ENCODE results near the gene UBE3D.

The UBE3D gene

GRCh38 chr6:83053678-83054077 is 12.0 kb downstream of the UBE3D start:
- Histone ChIP-seq H3K4me1 (ENCODE audit: control insufficient read depth, low read length) (peaks cover 18% of the 10 kb centered on the region), H4K20me1 (ENCODE audit: control insufficient read depth, insufficient read depth, low read depth, low read length) (no peaks in the 10 kb centered on the region), H3K4me2 (ENCODE audit: low read length) (no peak overlapping the region), H3F3A (ENCODE audit: control insufficient read depth, insufficient read depth) (no peaks in the 10 kb centered on the region; the same call in 1 of the 2 replicates), H3K9me2 (replicated peaks; ENCODE audit: control insufficient read depth, low read length) (no peaks in the 10 kb centered on the region), H3K36me3 (ENCODE audit: control insufficient read depth, low read length) (peaks cover 69% of the 10 kb centered on the region), H3K27me3 (ENCODE audit: control insufficient read depth, low read length) (no peaks in the 10 kb centered on the region), H3K4me3 (ENCODE audit: low read length) (no peak overlapping the region), H3K9me3 (ENCODE audit: control insufficient read depth, insufficient read depth, low read length) (no peaks in the 10 kb centered on the region), H3K27ac (ENCODE audit: low read depth, low read length) (no peak overlapping the region), H3K79me2 (ENCODE audit: control insufficient read depth, low read length) (no peaks in the 10 kb centered on the region)
- TF ChIP-seq CTCF (IDR thresholded peaks at IDR 0.05; ENCODE audit: low read depth, low read length, poor library complexity, severe bottlenecking) (no peak), EZH2phosphoT487 (IDR thresholded peaks at IDR 0.05; ENCODE audit: borderline replicate concordance, low read length) (no peak)

- Histone ChIP-seq H3K4me1 (ENCODE audit: control insufficient read depth, low read length) (peaks cover 11% of the 10 kb centered on the region), H3K27me3 (ENCODE audit: control insufficient read depth, low read length) (no peaks in the 10 kb centered on the region), H3F3A (ENCODE audit: control insufficient read depth, insufficient read depth) (no peaks in the 10 kb centered on the region; the same call in 1 of the 2 replicates), H3K79me2 (ENCODE audit: control insufficient read depth, low read length) (no peaks in the 10 kb centered on the region), H3K27ac (ENCODE audit: low read depth, low read length) (no peak overlapping the region), H3K4me2 (ENCODE audit: low read length) (no peak overlapping the region), H3K9me3 (ENCODE audit: control insufficient read depth, insufficient read depth, low read length) (no peaks in the 10 kb centered on the region), H3K36me3 (ENCODE audit: control insufficient read depth, low read length) (peaks cover 57% of the 10 kb centered on the region), H3K9me2 (replicated peaks; ENCODE audit: control insufficient read depth, low read length) (no peaks in the 10 kb centered on the region), H3K4me3 (ENCODE audit: low read length) (no peak overlapping the region), H4K20me1 (ENCODE audit: control insufficient read depth, insufficient read depth, low read depth, low read length) (no peaks in the 10 kb centered on the region)
- TF ChIP-seq CTCF (IDR thresholded peaks at IDR 0.05; ENCODE audit: low read depth, low read length, poor library complexity, severe bottlenecking) (no peak), EZH2phosphoT487 (IDR thresholded peaks at IDR 0.05; ENCODE audit: borderline replicate concordance, low read length) (no peak)
These were observed 14.1 kb downstream of the UBE3D start for GRCh38 chr6:83051377-83052172.

- no peak overlapping the region for H3K4me3 ChIP-seq (ENCODE audit: low read length)
- no peaks in the 10 kb centered on the region for H3K27me3 ChIP-seq (ENCODE audit: control insufficient read depth, low read length)
- TF ChIP-seq CTCF (IDR thresholded peaks at IDR 0.05; ENCODE audit: low read depth, low read length, poor library complexity, severe bottlenecking) (no peak), EZH2phosphoT487 (IDR thresholded peaks at IDR 0.05; ENCODE audit: borderline replicate concordance, low read length) (no peak)
- H3K27ac ChIP-seq (ENCODE audit: low read depth, low read length) = no peak overlapping the region
- H3K4me2 ChIP-seq (ENCODE audit: low read length) = no peak overlapping the region
- no peaks in the 10 kb centered on the region for H3K79me2 ChIP-seq (ENCODE audit: control insufficient read depth, low read length)
- H3K9me2 ChIP-seq (replicated peaks; ENCODE audit: control insufficient read depth, low read length) = no peaks in the 10 kb centered on the region
- H3K4me1 ChIP-seq (ENCODE audit: control insufficient read depth, low read length) = no peaks in the 10 kb centered on the region
- no peaks in the 10 kb centered on the region for H4K20me1 ChIP-seq (ENCODE audit: control insufficient read depth, insufficient read depth, low read depth, low read length)
- no peaks in the 10 kb centered on the region for H3K9me3 ChIP-seq (ENCODE audit: control insufficient read depth, insufficient read depth, low read length)
- H3K36me3 ChIP-seq (ENCODE audit: control insufficient read depth, low read length) = peaks cover 37% of the 10 kb centered on the region
- no peaks in the 10 kb centered on the region for H3F3A ChIP-seq (ENCODE audit: control insufficient read depth, insufficient read depth)
These were observed 18.4 kb downstream of the UBE3D start for GRCh38 chr6:83047065-83047754.
